Measurements from ENCODE around the gene DCC.

Gene DCC

GRCh38 chr18:52343731-52344340 is 3.8 kb downstream of the DCC start:
- POLR2A ChIA-PET, result no interaction called here
- CTCF ChIA-PET, result interaction anchor here (0.6 kb wide), 1 partner anchor 10 kb away, joined by 3 read pairs; no protein-coding TSS in a partner anchor
- DNase-seq (ENCODE audit: extremely low spot score), result no peak
- TF ChIP-seq ELF4 (IDR thresholded peaks at IDR 0.05), result no peak
- no peak for TF ChIP-seq PKNOX1 (IDR thresholded peaks at IDR 0.05)
- TF ChIP-seq LEF1 (IDR thresholded peaks at IDR 0.05; ENCODE audit: borderline replicate concordance), result no peak
- no peak for TF ChIP-seq FOXA1 (IDR thresholded peaks at IDR 0.05)

GRCh38 chr18:52344881-52345280 is 4.9 kb downstream of the DCC start:
- CTCF ChIA-PET, result no interaction called here
- no peak for DNase-seq (ENCODE audit: extremely low spot score)
- POLR2A ChIA-PET, result no interaction called here
- TF ChIP-seq HDGF (IDR thresholded peaks at IDR 0.05; ENCODE audit: borderline replicate concordance), result no peak
- no peak for TF ChIP-seq SP1 (IDR thresholded peaks at IDR 0.05)
- no peak for TF ChIP-seq FOXM1 (IDR thresholded peaks at IDR 0.05; ENCODE audit: borderline replicate concordance)
- no peak for TF ChIP-seq LEF1 (IDR thresholded peaks at IDR 0.05; ENCODE audit: borderline replicate concordance)

GRCh38 chr18:52345428-52345827 is 5.4 kb downstream of the DCC start:
- ChIA-PET POLR2A (no interaction called here), CTCF (no interaction called here)
- DNase-seq (ENCODE audit: extremely low spot score), result no peak
- TF ChIP-seq FOXA1 (IDR thresholded peaks at IDR 0.05) (no peak), SUZ12 (IDR thresholded peaks at IDR 0.05) (no peak), HDGF (IDR thresholded peaks at IDR 0.05; ENCODE audit: borderline replicate concordance) (no peak), ZNF384 (IDR thresholded peaks at IDR 0.05) (no peak), ELF4 (IDR thresholded peaks at IDR 0.05) (no peak), CTBP1 (IDR thresholded peaks at IDR 0.05; ENCODE audit: borderline replicate concordance) (no peak), FOXM1 (IDR thresholded peaks at IDR 0.05; ENCODE audit: borderline replicate concordance) (no peak), PKNOX1 (IDR thresholded peaks at IDR 0.05) (no peak), TARDBP (IDR thresholded peaks at IDR 0.05) (no peak), L3MBTL2 (conservative IDR thresholded peaks at IDR 0.05) (no peak), BHLHE40 (IDR thresholded peaks at IDR 0.05; ENCODE audit: borderline replicate concordance) (no peak)

GRCh38 chr18:52348209-52348608 is 8.2 kb downstream of the DCC start:
- POLR2A ChIA-PET, result no interaction called here
- DNase-seq (ENCODE audit: extremely low spot score), result peak; percentile 9
- TF ChIP-seq L3MBTL2 (conservative IDR thresholded peaks at IDR 0.05), result no peak
- TF ChIP-seq PKNOX1 (IDR thresholded peaks at IDR 0.05), result no peak
- no peak for TF ChIP-seq FOXA1 (IDR thresholded peaks at IDR 0.05)
- TF ChIP-seq HDGF (IDR thresholded peaks at IDR 0.05; ENCODE audit: borderline replicate concordance), result no peak
- no peak for TF ChIP-seq ZNF384 (IDR thresholded peaks at IDR 0.05)
- TF ChIP-seq LEF1 (IDR thresholded peaks at IDR 0.05; ENCODE audit: borderline replicate concordance), result no peak
- CTCF ChIA-PET, result no interaction called here

- no peak for DNase-seq (ENCODE audit: extremely low spot score)
- POLR2A ChIA-PET, result no interaction called here
- TF ChIP-seq LEF1 (IDR thresholded peaks at IDR 0.05; ENCODE audit: borderline replicate concordance), result no peak
- no peak for TF ChIP-seq BHLHE40 (IDR thresholded peaks at IDR 0.05; ENCODE audit: borderline replicate concordance)
- TF ChIP-seq PKNOX1 (IDR thresholded peaks at IDR 0.05), result no peak
- no peak for TF ChIP-seq FOXA1 (IDR thresholded peaks at IDR 0.05)
- CTCF ChIA-PET, result no interaction called here
These were observed 9.5 kb downstream of the DCC start for GRCh38 chr18:52349498-52349897.

- TF ChIP-seq FOXM1 (IDR thresholded peaks at IDR 0.05; ENCODE audit: borderline replicate concordance) (no peak), ZNF384 (IDR thresholded peaks at IDR 0.05) (no peak), TARDBP (IDR thresholded peaks at IDR 0.05) (no peak), CTBP1 (IDR thresholded peaks at IDR 0.05; ENCODE audit: borderline replicate concordance) (no peak), SP1 (IDR thresholded peaks at IDR 0.05) (no peak), HDGF (IDR thresholded peaks at IDR 0.05; ENCODE audit: borderline replicate concordance) (no peak), ARNT (IDR thresholded peaks at IDR 0.05) (no peak), PKNOX1 (IDR thresholded peaks at IDR 0.05) (no peak), L3MBTL2 (conservative IDR thresholded peaks at IDR 0.05) (no peak), LEF1 (IDR thresholded peaks at IDR 0.05; ENCODE audit: borderline replicate concordance) (no peak)
- ChIA-PET POLR2A (no interaction called here), CTCF (no interaction called here)
- DNase-seq (ENCODE audit: extremely low spot score), result no peak
These were observed 12.9 kb downstream of the DCC start for GRCh38 chr18:52352920-52353319.

All from HEK293T (cell line).